Stimulated activated naive CD8-positive, alpha-beta T cell treated with anti-CD3 and anti-CD28 coated beads, Interleukin-15, Interleukin-2, amounts not matched to agents 100 U/mL and 50 U/mL, for 24 hours (primary cell): ENCODE measurements around the gene KLHDC4.
"Not testable (repeated sequence)": the region's sequence is repeated elsewhere in the genome, so short reads cannot be mapped to it uniquely, and the experiment has no call there.

Source experiments
- ATAC-seq: fragments of 150-1000 bp; cut with Tn5 transposase; one replicate; pipeline ENCODE4 v1.10.0; 2021
- DNase-seq: peaks from one replicate; pipeline ENCODE4 v3.0.0; 2021

The KLHDC4 gene

GRCh38 chr16:87742781-87743490 is 22.9 kb downstream of the KLHDC4 start:
- ATAC-seq: no peak
- DNase-seq: no peak

GRCh38 chr16:87741700-87742415 is 23.9 kb downstream of the KLHDC4 start:
- DNase-seq (no peak), ATAC-seq (no peak)

- no peak for ATAC-seq
- DNase-seq: no peak
Measured at GRCh38 chr16:87740909-87741424, 24.8 kb downstream of the KLHDC4 start.

GRCh38 chr16:87740441-87740840 is 25.3 kb downstream of the KLHDC4 start:
- DNase-seq: no peak
- no peak for ATAC-seq

- DNase-seq (no peak), ATAC-seq (no peak)
Measured at GRCh38 chr16:87739801-87740200, 26.0 kb downstream of the KLHDC4 start.

- ATAC-seq: no peak
- no peak for DNase-seq
Measured at GRCh38 chr16:87736008-87736382, 29.8 kb downstream of the KLHDC4 start.

GRCh38 chr16:87735270-87736007 is 30.3 kb downstream of the KLHDC4 start:
- DNase-seq (no peak), ATAC-seq (no peak)

- ATAC-seq (no peak), DNase-seq (no peak)
Measured at GRCh38 chr16:87734644-87735043, 31.1 kb downstream of the KLHDC4 start.

GRCh38 chr16:87733190-87733589 is 32.6 kb downstream of the KLHDC4 start:
- no peak for ATAC-seq
- DNase-seq: no peak

- DNase-seq (no peak), ATAC-seq (no peak)
Measured at GRCh38 chr16:87731607-87732006, 34.2 kb downstream of the KLHDC4 start.

GRCh38 chr16:87729266-87729954 is 36.4 kb downstream of the KLHDC4 start:
- DNase-seq (no peak), ATAC-seq (no peak)

GRCh38 chr16:87728026-87728425 is 37.8 kb downstream of the KLHDC4 start:
- DNase-seq (no peak), ATAC-seq (no peak)

GRCh38 chr16:87727346-87727745 is 38.4 kb downstream of the KLHDC4 start:
- DNase-seq (no peak), ATAC-seq (no peak)

GRCh38 chr16:87726577-87726976 is 39.2 kb downstream of the KLHDC4 start:
- ATAC-seq, DNase-seq: not testable (repeated sequence)

- DNase-seq (no peak), ATAC-seq (no peak)
Measured at GRCh38 chr16:87725596-87726235, 40.1 kb downstream of the KLHDC4 start.

- ATAC-seq: peak; percentile 25
- DNase-seq: no peak
Measured at GRCh38 chr16:87724490-87725291, 41.1 kb downstream of the KLHDC4 start.

GRCh38 chr16:87723226-87723623 is 42.6 kb downstream of the KLHDC4 start:
- no peak for ATAC-seq
- no peak for DNase-seq

GRCh38 chr16:87722590-87723225 is 43.1 kb downstream of the KLHDC4 start:
- no peak for DNase-seq
- no peak for ATAC-seq

GRCh38 chr16:87721622-87722585 is 43.9 kb downstream of the KLHDC4 start:
- DNase-seq (no peak), ATAC-seq (no peak)
